Osteoblast (primary cell): Measurements from ENCODE around the gene LCA5. TPM values are rescaled to one million over a fixed set of nuclear protein-coding genes. Genes with fewer than 3 reads are reported as not detected.

ENCODE experiments used
- DNase-seq: peaks from one replicate; pipeline ENCODE4 v3.0.0; 2011; ENCODE audit warnings: low spot score, mixed read lengths; ENCODE audit not compliant: insufficient read length; ENCODE audit errors: missing footprints
- H2AFZ ChIP-seq: 2 replicates; pipeline ENCODE4 v1.6.0; 2011; ENCODE audit warnings: mild to moderate bottlenecking, low read length
- H3K27ac ChIP-seq: 2 replicates; pipeline ENCODE4 v1.5.1; 2011; ENCODE audit warnings: mild to moderate bottlenecking, low read depth, low read length, moderate library complexity
- H3K27me3 ChIP-seq: 2 replicates; pipeline ENCODE4 v1.6.0; 2012; ENCODE audit warnings: mild to moderate bottlenecking, control low read depth, inconsistent platforms, low read length, moderate library complexity; ENCODE audit not compliant: insufficient read depth
- H3K36me3 ChIP-seq: 2 replicates; pipeline ENCODE4 v1.5.1; 2011; ENCODE audit warnings: mild to moderate bottlenecking, low read length, control low read depth, moderate library complexity; ENCODE audit not compliant: insufficient read depth
- H3K4me1 ChIP-seq: 2 replicates; pipeline ENCODE4 v1.5.1; 2011; ENCODE audit warnings: mild to moderate bottlenecking, low read length, control low read depth, moderate library complexity; ENCODE audit not compliant: insufficient read depth
- H3K4me2 ChIP-seq: 2 replicates; pipeline ENCODE4 v1.6.0; 2011; ENCODE audit warnings: mild to moderate bottlenecking, low read length; ENCODE audit not compliant: insufficient read depth
- H3K4me3 ChIP-seq: fragments of 200-600 bp; sonication (generic); 3 replicates; pipeline ENCODE4 v1.5.1; 2012; ENCODE audit warnings: mild to moderate bottlenecking, low read length, inconsistent platforms; ENCODE audit not compliant: insufficient read depth
- H3K79me2 ChIP-seq: 2 replicates; pipeline ENCODE4 v1.6.0; 2012; ENCODE audit warnings: mild to moderate bottlenecking, low read length, control low read depth, inconsistent platforms; ENCODE audit not compliant: insufficient read depth
- H3K9me3 ChIP-seq: 2 replicates; pipeline ENCODE4 v1.5.1; 2011; ENCODE audit warnings: low read depth, low read length, control low read depth
- H4K20me1 ChIP-seq: 2 replicates; pipeline ENCODE4 v1.6.0; 2012; ENCODE audit warnings: mild to moderate bottlenecking, low read length, control low read depth; ENCODE audit not compliant: insufficient read depth
- total RNA-seq: library from RNA; depleted of rRNA; stranded (reverse); fragments of >200 nt; gene quantifications from 2 replicates; pipeline ENCODE4 v1.2.3, GENCODE V29; 2012
- TF ChIP-seq, protein P1 (sequence below): IDR thresholded peaks from 2 replicates; pipeline ENCODE4 v1.5.1; 2011; ENCODE audit warnings: mild to moderate bottlenecking, low read depth, low read length, moderate library complexity; ENCODE audit errors: extremely low read depth

LCA5 gene
- total RNA-seq, 1 donor = 10.1 TPM

DNA sequence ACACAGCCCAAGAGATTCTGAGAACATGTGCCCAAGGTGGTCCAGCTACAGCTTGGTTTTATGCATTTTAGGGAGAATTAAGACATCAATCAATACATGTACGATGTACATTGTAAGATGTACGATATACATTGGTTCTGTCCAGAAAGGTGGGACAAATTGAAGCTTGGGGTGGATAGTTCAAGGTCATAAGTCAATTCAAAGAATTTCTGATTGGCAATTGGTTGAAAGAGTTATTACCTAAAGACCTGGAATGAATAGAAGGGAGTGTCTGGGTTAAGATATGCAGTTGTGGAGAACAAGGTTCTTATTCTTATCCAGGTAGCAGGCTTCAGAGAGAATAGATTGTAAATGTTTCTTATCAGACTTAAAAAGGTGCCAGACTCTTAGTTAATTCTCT is 31.8 kb upstream of the LCA5 start:
- no peaks in the 10 kb centered on the region for H4K20me1 ChIP-seq
- no peaks in the 10 kb centered on the region for H3K27me3 ChIP-seq
- no peak overlapping the region for H3K27ac ChIP-seq
- TF ChIP-seq, protein P1, sequence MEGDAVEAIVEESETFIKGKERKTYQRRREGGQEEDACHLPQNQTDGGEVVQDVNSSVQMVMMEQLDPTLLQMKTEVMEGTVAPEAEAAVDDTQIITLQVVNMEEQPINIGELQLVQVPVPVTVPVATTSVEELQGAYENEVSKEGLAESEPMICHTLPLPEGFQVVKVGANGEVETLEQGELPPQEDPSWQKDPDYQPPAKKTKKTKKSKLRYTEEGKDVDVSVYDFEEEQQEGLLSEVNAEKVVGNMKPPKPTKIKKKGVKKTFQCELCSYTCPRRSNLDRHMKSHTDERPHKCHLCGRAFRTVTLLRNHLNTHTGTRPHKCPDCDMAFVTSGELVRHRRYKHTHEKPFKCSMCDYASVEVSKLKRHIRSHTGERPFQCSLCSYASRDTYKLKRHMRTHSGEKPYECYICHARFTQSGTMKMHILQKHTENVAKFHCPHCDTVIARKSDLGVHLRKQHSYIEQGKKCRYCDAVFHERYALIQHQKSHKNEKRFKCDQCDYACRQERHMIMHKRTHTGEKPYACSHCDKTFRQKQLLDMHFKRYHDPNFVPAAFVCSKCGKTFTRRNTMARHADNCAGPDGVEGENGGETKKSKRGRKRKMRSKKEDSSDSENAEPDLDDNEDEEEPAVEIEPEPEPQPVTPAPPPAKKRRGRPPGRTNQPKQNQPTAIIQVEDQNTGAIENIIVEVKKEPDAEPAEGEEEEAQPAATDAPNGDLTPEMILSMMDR = no peak
- H3K4me1 ChIP-seq = peaks cover 8% of the 10 kb centered on the region
- H3K4me3 ChIP-seq = no peak overlapping the region
- no peak overlapping the region for H3K4me2 ChIP-seq
- H3K79me2 ChIP-seq = no peaks in the 10 kb centered on the region
- no peaks in the 10 kb centered on the region for H3K36me3 ChIP-seq
- DNase-seq = no peak
- H2AFZ ChIP-seq = no peak overlapping the region
- H3K9me3 ChIP-seq = no peaks in the 10 kb centered on the region

DNA sequence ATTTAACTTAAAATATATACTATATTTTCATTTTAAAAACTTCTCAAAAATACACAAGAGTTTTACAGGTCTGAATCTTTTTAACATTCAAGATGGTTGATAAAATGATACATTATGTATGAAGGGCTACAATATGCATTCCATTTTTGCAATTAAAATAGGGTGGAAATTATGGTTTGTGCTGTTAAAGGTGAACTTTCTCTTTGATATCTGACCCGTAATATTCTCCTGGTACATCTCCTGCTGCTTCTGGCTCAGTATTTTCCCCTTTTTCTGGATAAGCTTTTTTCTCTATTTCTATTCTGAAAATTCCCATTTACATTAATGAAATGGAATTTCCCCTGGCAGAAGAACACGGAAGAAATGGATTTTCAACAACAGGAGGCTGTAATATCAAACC is 27.4 kb upstream of the LCA5 start:
- Histone ChIP-seq H3K4me1 (no peaks in the 10 kb centered on the region), H3K36me3 (no peaks in the 10 kb centered on the region), H4K20me1 (no peaks in the 10 kb centered on the region), H3K9me3 (no peaks in the 10 kb centered on the region), H3K4me2 (no peak overlapping the region), H2AFZ (no peak overlapping the region), H3K27me3 (no peaks in the 10 kb centered on the region), H3K4me3 (no peak overlapping the region), H3K27ac (no peak overlapping the region), H3K79me2 (no peaks in the 10 kb centered on the region)
- TF ChIP-seq, protein P1 = no peak
- DNase-seq = no peak

DNA sequence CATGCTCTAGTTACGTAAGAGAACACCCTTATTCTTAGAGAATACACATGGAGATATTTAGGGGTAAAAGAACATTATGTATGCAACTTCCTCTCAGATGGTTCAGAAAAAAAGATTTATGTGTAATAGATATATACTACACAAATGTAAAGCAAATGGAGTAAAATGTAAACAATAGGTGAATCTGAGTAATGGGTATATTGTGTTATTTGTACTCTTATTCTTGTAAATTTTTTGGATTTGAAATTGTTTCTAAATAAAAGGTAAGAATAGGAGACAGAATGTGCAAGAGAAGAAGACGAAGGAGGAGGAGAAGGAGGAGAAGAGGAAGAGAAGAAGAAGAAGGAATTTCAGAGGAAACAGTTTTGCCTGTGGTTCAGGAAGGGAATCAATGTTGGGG is 22.5 kb upstream of the LCA5 start:
- H4K20me1 ChIP-seq = no peaks in the 10 kb centered on the region
- no peak overlapping the region for H2AFZ ChIP-seq
- H3K4me3 ChIP-seq = no peak overlapping the region
- H3K4me1 ChIP-seq = no peaks in the 10 kb centered on the region
- no peak overlapping the region for H3K4me2 ChIP-seq
- no peak for DNase-seq
- no peak overlapping the region for H3K27ac ChIP-seq
- no peaks in the 10 kb centered on the region for H3K9me3 ChIP-seq
- H3K36me3 ChIP-seq = no peaks in the 10 kb centered on the region
- TF ChIP-seq, protein P1 = no peak
- H3K79me2 ChIP-seq = no peaks in the 10 kb centered on the region
- H3K27me3 ChIP-seq = no peaks in the 10 kb centered on the region

DNA sequence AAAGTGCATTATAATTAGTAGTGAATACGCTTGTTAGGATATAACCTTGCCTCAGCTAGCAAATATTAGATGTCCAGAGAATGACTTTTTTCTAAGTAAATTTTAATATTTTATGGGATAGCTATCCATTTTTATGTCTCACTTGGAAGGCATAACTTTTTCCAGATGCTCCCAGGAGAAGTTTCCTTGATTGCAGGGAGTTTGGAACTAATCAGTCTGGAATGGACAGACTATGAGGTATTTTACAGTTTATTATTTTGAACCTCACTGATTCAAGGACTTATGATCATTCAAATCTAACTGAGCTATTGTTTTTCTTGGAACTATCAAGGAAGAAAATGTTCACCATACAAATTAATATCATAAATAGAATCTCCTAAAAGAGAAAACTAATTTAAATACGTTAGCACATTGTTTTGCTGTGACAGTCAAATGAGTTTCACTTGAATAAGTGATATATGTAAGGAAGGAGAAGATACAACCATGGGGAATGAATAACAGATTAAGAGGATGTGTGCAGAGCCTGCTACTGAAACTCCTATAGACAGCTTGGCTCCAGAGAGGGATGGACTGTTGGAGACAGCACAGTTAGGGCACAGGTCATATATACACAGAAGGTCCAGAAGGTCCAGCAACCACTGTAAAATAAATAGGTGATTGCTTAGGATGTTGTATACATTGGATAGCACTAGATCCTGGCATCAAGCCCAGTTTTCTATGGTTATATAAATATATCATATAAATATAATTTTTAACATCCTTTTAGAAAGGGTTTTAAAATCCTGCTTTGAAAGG is 20.6 kb upstream of the LCA5 start:
- Histone ChIP-seq H2AFZ (no peak overlapping the region), H3K27me3 (no peaks in the 10 kb centered on the region), H3K27ac (no peak overlapping the region), H3K79me2 (no peaks in the 10 kb centered on the region), H3K4me1 (no peaks in the 10 kb centered on the region), H3K4me2 (no peak overlapping the region), H4K20me1 (no peaks in the 10 kb centered on the region), H3K4me3 (no peak overlapping the region), H3K36me3 (no peaks in the 10 kb centered on the region), H3K9me3 (no peaks in the 10 kb centered on the region)
- TF ChIP-seq, protein P1 = no peak
- DNase-seq = peak; percentile 68
